ENCODE data around the gene SRMS.

Gene SRMS

GRCh38 chr20:63553251-63553932 is 5.8 kb upstream of the SRMS start:
- peak; percentile 62 for DNase-seq (ENCODE audit: low spot score)

- no peak for DNase-seq (ENCODE audit: low spot score)
Measured at GRCh38 chr20:63552481-63553249, 5.1 kb upstream of the SRMS start.

GRCh38 chr20:63551068-63551467 is 3.5 kb upstream of the SRMS start:
- no peak for DNase-seq (ENCODE audit: low spot score)

GRCh38 chr20:63549679-63550282 is 2.2 kb upstream of the SRMS start:
- no peak for DNase-seq (ENCODE audit: low spot score)

GRCh38 chr20:63549019-63549418 is 1.5 kb upstream of the SRMS start:
- no peak for DNase-seq (ENCODE audit: low spot score)

GRCh38 chr20:63548542-63548941 is 993 bp upstream of the SRMS start:
- no peak for DNase-seq (ENCODE audit: low spot score)

- no peak for DNase-seq (ENCODE audit: low spot score)
Measured at GRCh38 chr20:63546956-63547724, 409 bp downstream of the SRMS start.

- DNase-seq (ENCODE audit: low spot score) = no peak
Measured at GRCh38 chr20:63546256-63546955, 1.1 kb downstream of the SRMS start.

- DNase-seq (ENCODE audit: low spot score) = no peak
Measured at GRCh38 chr20:63545814-63546213, 1.7 kb downstream of the SRMS start.

- DNase-seq (ENCODE audit: low spot score) = no peak
Measured at GRCh38 chr20:63544958-63545516, 2.5 kb downstream of the SRMS start.

- no peak for DNase-seq (ENCODE audit: low spot score)
Measured at GRCh38 chr20:63544241-63544957, 3.1 kb downstream of the SRMS start.

GRCh38 chr20:63543733-63544132 is 3.8 kb downstream of the SRMS start:
- no peak for DNase-seq (ENCODE audit: low spot score)

GRCh38 chr20:63543131-63543530 is 4.4 kb downstream of the SRMS start:
- DNase-seq (ENCODE audit: low spot score) = no peak

- DNase-seq (ENCODE audit: low spot score) = no peak
Measured at GRCh38 chr20:63542696-63543095, 4.9 kb downstream of the SRMS start.

GRCh38 chr20:63542031-63542559 is 5.5 kb downstream of the SRMS start:
- DNase-seq (ENCODE audit: low spot score) = no peak

GRCh38 chr20:63541371-63541770 is 6.2 kb downstream of the SRMS start:
- no peak for DNase-seq (ENCODE audit: low spot score)

- DNase-seq (ENCODE audit: low spot score) = no peak
Measured at GRCh38 chr20:63540417-63541186, 6.9 kb downstream of the SRMS start.

- DNase-seq (ENCODE audit: low spot score) = no peak
Measured at GRCh38 chr20:63539441-63540370, 7.8 kb downstream of the SRMS start.

GRCh38 chr20:63539092-63539430 is 8.5 kb downstream of the SRMS start:
- DNase-seq (ENCODE audit: low spot score) = no peak

Measured in cerebellar cortex (tissue), 1 donor.